Measurements from ENCODE around the gene SPIB.

The SPIB gene

GRCh38 chr19:50476224-50476906, 57.6 kb downstream of the SPIB start, which contains the start of the genes EMC10 and GARIN5A:
TSS of gene EMC10 (plus strand) at chr19:50476507. CDS start at chr19:50476545, 38 bp downstream.
TSS of gene GARIN5A (minus strand) at chr19:50476848. CDS start at chr19:50476388, 460 bp downstream.
- no peak within 1 kb of the TSS for H3K27ac ChIP-seq
- no peak for DNase-seq

GRCh38 chr19:50476907-50477238, 58.1 kb downstream of the SPIB start:
- H3K9me3 ChIP-seq (ENCODE audit: severe bottlenecking) = no peaks in the 10 kb centered on the region
- H3K27ac ChIP-seq = no peak overlapping the region
- H3K36me3 ChIP-seq = no peaks in the 10 kb centered on the region
- no peaks in the 10 kb centered on the region for H3K27me3 ChIP-seq (ENCODE audit: insufficient read depth, low read depth, severe bottlenecking)
- no peak for DNase-seq
- no peak overlapping the region for H3K4me3 ChIP-seq (ENCODE audit: low read depth, low read length)
- TF ChIP-seq CTCF (IDR thresholded peaks at IDR 0.05; ENCODE audit: low read depth, low read length) = no peak

More at GRCh38 chr19:50476224-50476906, 57.6 kb downstream of the SPIB start, which contains the start of the genes EMC10 and GARIN5A:
- no peaks in the 10 kb centered on the region for H3K9me3 ChIP-seq (ENCODE audit: severe bottlenecking)
- no peak within 1 kb of the TSS for H3K4me3 ChIP-seq (ENCODE audit: low read depth, low read length)
- no peaks in the 10 kb centered on the region for H3K27me3 ChIP-seq (ENCODE audit: insufficient read depth, low read depth, severe bottlenecking)
- TF ChIP-seq CTCF (IDR thresholded peaks at IDR 0.05; ENCODE audit: low read depth, low read length) = no peak
- no peaks in the 10 kb centered on the region for H3K36me3 ChIP-seq

GRCh38 chr19:50477751-50478515, 59.2 kb downstream of the SPIB start:
- H3K4me3 ChIP-seq (ENCODE audit: low read depth, low read length) = no peak overlapping the region
- no peak for TF ChIP-seq CTCF (IDR thresholded peaks at IDR 0.05; ENCODE audit: low read depth, low read length)
- DNase-seq = no peak
- H3K27me3 ChIP-seq (ENCODE audit: insufficient read depth, low read depth, severe bottlenecking) = no peaks in the 10 kb centered on the region
- H3K9me3 ChIP-seq (ENCODE audit: severe bottlenecking) = no peaks in the 10 kb centered on the region
- H3K36me3 ChIP-seq = no peaks in the 10 kb centered on the region
- H3K27ac ChIP-seq = no peak overlapping the region

- Histone ChIP-seq H3K36me3 (no peaks in the 10 kb centered on the region), H3K27ac (no peak overlapping the region), H3K4me3 (ENCODE audit: low read depth, low read length) (no peak overlapping the region), H3K9me3 (ENCODE audit: severe bottlenecking) (no peaks in the 10 kb centered on the region), H3K27me3 (ENCODE audit: insufficient read depth, low read depth, severe bottlenecking) (no peaks in the 10 kb centered on the region)
- DNase-seq = peak; percentile 89
- peak; percentile 99 for TF ChIP-seq CTCF (IDR thresholded peaks at IDR 0.05; ENCODE audit: low read depth, low read length)
These were observed 60.4 kb downstream of the SPIB start for GRCh38 chr19:50478901-50479715.

GRCh38 chr19:50479761-50480251, 61.1 kb downstream of the SPIB start:
- no peaks in the 10 kb centered on the region for H3K27me3 ChIP-seq (ENCODE audit: insufficient read depth, low read depth, severe bottlenecking)
- H3K4me3 ChIP-seq (ENCODE audit: low read depth, low read length) = no peak overlapping the region
- no peak overlapping the region for H3K27ac ChIP-seq
- DNase-seq = no peak
- H3K36me3 ChIP-seq = no peaks in the 10 kb centered on the region
- no peaks in the 10 kb centered on the region for H3K9me3 ChIP-seq (ENCODE audit: severe bottlenecking)
- TF ChIP-seq CTCF (IDR thresholded peaks at IDR 0.05; ENCODE audit: low read depth, low read length) = no peak
